ENCODE data around the gene SORCS1. TPM values are rescaled to one million over a fixed set of nuclear protein-coding genes. Genes with fewer than 3 reads are reported as not detected.

SORCS1 gene
- total and polyA plus RNA-seq, 5 donors = 1.2 to 4.5 (median 3.0) TPM

GRCh38 chr10:107013258-107014006 is 151.1 kb downstream of the SORCS1 start:
- H3K4me3 ChIP-seq (ENCODE audit: low read length) = no peak overlapping the region
- H3K27me3 ChIP-seq (ENCODE audit: control insufficient read depth, insufficient read depth) = no peaks in the 10 kb centered on the region
- WGBS = 71% methylated on average over 4 of the region's 4 CpGs
- DNase-seq (no peak), ATAC-seq (no peak)
- no peaks in the 10 kb centered on the region for H3K4me1 ChIP-seq (ENCODE audit: control insufficient read depth, insufficient read depth, low read length)
- intact Hi-C loops (cut with DNase I) = no loop called here
- no peak overlapping the region for H3K27ac ChIP-seq (ENCODE audit: low read length)
- no peaks in the 10 kb centered on the region for H3K9me3 ChIP-seq (ENCODE audit: control insufficient read depth, low read length)

GRCh38 chr10:107011992-107012391 is 152.5 kb downstream of the SORCS1 start:
- no peak overlapping the region for H3K27ac ChIP-seq (ENCODE audit: low read length)
- no peak overlapping the region for H3K4me3 ChIP-seq (ENCODE audit: low read length)
- ATAC-seq (no peak), DNase-seq (no peak)
- H3K9me3 ChIP-seq (ENCODE audit: control insufficient read depth, low read length) = no peaks in the 10 kb centered on the region
- no peaks in the 10 kb centered on the region for H3K27me3 ChIP-seq (ENCODE audit: control insufficient read depth, insufficient read depth)
- intact Hi-C loops (cut with DNase I) = no loop called here
- 81% methylated on average over 3 of the region's 3 CpGs for WGBS
- H3K4me1 ChIP-seq (ENCODE audit: control insufficient read depth, insufficient read depth, low read length) = no peaks in the 10 kb centered on the region

GRCh38 chr10:107011105-107011504 is 153.4 kb downstream of the SORCS1 start:
- no peak for DNase-seq
- H3K27ac ChIP-seq (ENCODE audit: low read length) = no peak overlapping the region
- 51% methylated on average over 3 of the region's 3 CpGs for WGBS
- no peaks in the 10 kb centered on the region for H3K27me3 ChIP-seq (ENCODE audit: control insufficient read depth, insufficient read depth)
- no peak overlapping the region for H3K4me3 ChIP-seq (ENCODE audit: low read length)
- H3K4me1 ChIP-seq (ENCODE audit: control insufficient read depth, insufficient read depth, low read length) = no peaks in the 10 kb centered on the region
- no peaks in the 10 kb centered on the region for H3K9me3 ChIP-seq (ENCODE audit: control insufficient read depth, low read length)
- no peak for ATAC-seq
- intact Hi-C loops (cut with DNase I) = no loop called here

- no peak for ATAC-seq
- intact Hi-C loops (cut with DNase I) = no loop called here
- Histone ChIP-seq H3K4me3 (ENCODE audit: low read length) (no peak overlapping the region), H3K4me1 (ENCODE audit: control insufficient read depth, insufficient read depth, low read length) (no peaks in the 10 kb centered on the region), H3K27ac (ENCODE audit: low read length) (no peak overlapping the region), H3K27me3 (ENCODE audit: control insufficient read depth, insufficient read depth) (no peaks in the 10 kb centered on the region), H3K9me3 (ENCODE audit: control insufficient read depth, low read length) (no peaks in the 10 kb centered on the region)
- 84% methylated on average over 8 of the region's 8 CpGs for WGBS
- DNase-seq = no peak
Measured at GRCh38 chr10:107010531-107010930, 154.0 kb downstream of the SORCS1 start.

GRCh38 chr10:107004362-107004761 is 160.1 kb downstream of the SORCS1 start:
- Histone ChIP-seq H3K4me1 (ENCODE audit: control insufficient read depth, insufficient read depth, low read length) (no peaks in the 10 kb centered on the region), H3K4me3 (ENCODE audit: low read length) (no peak overlapping the region), H3K9me3 (ENCODE audit: control insufficient read depth, low read length) (no peaks in the 10 kb centered on the region), H3K27ac (ENCODE audit: low read length) (no peak overlapping the region), H3K27me3 (ENCODE audit: control insufficient read depth, insufficient read depth) (no peaks in the 10 kb centered on the region)
- 76% methylated on average over 2 of the region's 2 CpGs for WGBS
- no peak for DNase-seq
- no peak for ATAC-seq
- intact Hi-C loops (cut with DNase I) = no loop called here

GRCh38 chr10:107002068-107002467 is 162.4 kb downstream of the SORCS1 start:
- Histone ChIP-seq H3K9me3 (ENCODE audit: control insufficient read depth, low read length) (no peaks in the 10 kb centered on the region), H3K27me3 (ENCODE audit: control insufficient read depth, insufficient read depth) (no peaks in the 10 kb centered on the region), H3K4me1 (ENCODE audit: control insufficient read depth, insufficient read depth, low read length) (no peaks in the 10 kb centered on the region), H3K27ac (ENCODE audit: low read length) (no peak overlapping the region), H3K4me3 (ENCODE audit: low read length) (no peak overlapping the region)
- 84% methylated on average over 3 of the region's 3 CpGs for WGBS
- DNase-seq (no peak), ATAC-seq (no peak)
- intact Hi-C loops (cut with DNase I) = no loop called here

- DNase-seq (no peak), ATAC-seq (no peak)
- intact Hi-C loops (cut with DNase I) = no loop called here
- Histone ChIP-seq H3K4me3 (ENCODE audit: low read length) (no peak overlapping the region), H3K27ac (ENCODE audit: low read length) (no peak overlapping the region), H3K9me3 (ENCODE audit: control insufficient read depth, low read length) (no peaks in the 10 kb centered on the region), H3K4me1 (ENCODE audit: control insufficient read depth, insufficient read depth, low read length) (no peaks in the 10 kb centered on the region), H3K27me3 (ENCODE audit: control insufficient read depth, insufficient read depth) (no peaks in the 10 kb centered on the region)
- 69% methylated on average over 3 of the region's 3 CpGs for WGBS
Measured at GRCh38 chr10:106999118-106999707, 165.3 kb downstream of the SORCS1 start.

- 66% methylated on average over 4 of the region's 4 CpGs for WGBS
- DNase-seq = peak in 2 of 3 donors; percentile 12 to 54
- no peak overlapping the region for H3K27ac ChIP-seq (ENCODE audit: low read length)
Measured at GRCh38 chr10:106997721-106998120, 166.8 kb downstream of the SORCS1 start.

GRCh38 chr10:106996510-106996909 is 168.0 kb downstream of the SORCS1 start:
- Histone ChIP-seq H3K4me1 (ENCODE audit: control insufficient read depth, insufficient read depth, low read length) (no peaks in the 10 kb centered on the region), H3K9me3 (ENCODE audit: control insufficient read depth, low read length) (no peaks in the 10 kb centered on the region), H3K27me3 (ENCODE audit: control insufficient read depth, insufficient read depth) (no peaks in the 10 kb centered on the region), H3K4me3 (ENCODE audit: low read length) (no peak overlapping the region), H3K27ac (ENCODE audit: low read length) (no peak overlapping the region)
- 84% methylated on average over 3 of the region's 3 CpGs for WGBS
- DNase-seq (no peak), ATAC-seq (no peak)
- intact Hi-C loops (cut with DNase I) = no loop called here

More at GRCh38 chr10:106997721-106998120, 166.8 kb downstream of the SORCS1 start:
- no peak overlapping the region for H3K4me3 ChIP-seq (ENCODE audit: low read length)
- no peaks in the 10 kb centered on the region for H3K4me1 ChIP-seq (ENCODE audit: control insufficient read depth, insufficient read depth, low read length)
- H3K9me3 ChIP-seq (ENCODE audit: control insufficient read depth, low read length) = no peaks in the 10 kb centered on the region
- intact Hi-C loops (cut with DNase I) = no loop called here
- no peaks in the 10 kb centered on the region for H3K27me3 ChIP-seq (ENCODE audit: control insufficient read depth, insufficient read depth)
- ATAC-seq = peak; percentile 37 to 60

GRCh38 chr10:106992055-106992454 is 172.5 kb downstream of the SORCS1 start:
- ATAC-seq = peak in 1 of 2 donors; percentile 19
- no peaks in the 10 kb centered on the region for H3K27me3 ChIP-seq (ENCODE audit: control insufficient read depth, insufficient read depth)
- DNase-seq = no peak
- H3K4me3 ChIP-seq (ENCODE audit: low read length) = no peak overlapping the region
- no peak overlapping the region for H3K27ac ChIP-seq (ENCODE audit: low read length)
- intact Hi-C loops (cut with DNase I) = no loop called here
- H3K9me3 ChIP-seq (ENCODE audit: control insufficient read depth, low read length) = no peaks in the 10 kb centered on the region
- 52% methylated on average over 4 of the region's 4 CpGs for WGBS
- H3K4me1 ChIP-seq (ENCODE audit: control insufficient read depth, insufficient read depth, low read length) = no peaks in the 10 kb centered on the region

- Histone ChIP-seq H3K9me3 (ENCODE audit: control insufficient read depth, low read length) (no peaks in the 10 kb centered on the region), H3K27me3 (ENCODE audit: control insufficient read depth, insufficient read depth) (no peaks in the 10 kb centered on the region), H3K4me1 (ENCODE audit: control insufficient read depth, insufficient read depth, low read length) (no peaks in the 10 kb centered on the region), H3K27ac (ENCODE audit: low read length) (no peak overlapping the region), H3K4me3 (ENCODE audit: low read length) (no peak overlapping the region)
- WGBS = 83% methylated on average over 4 of the region's 4 CpGs
- no peak for DNase-seq
- no peak for ATAC-seq
- intact Hi-C loops (cut with DNase I) = no loop called here
Measured at GRCh38 chr10:106991091-106991490, 173.4 kb downstream of the SORCS1 start.
